NCI-H526 (cell line): ENCODE results near the gene DUSP7.

Experiments
- DNase-seq, 2 experiments: peaks; one replicate each; lab custom pipeline; 2025; lab: John Stamatoyannopoulos, UW

The DUSP7 gene

DNA sequence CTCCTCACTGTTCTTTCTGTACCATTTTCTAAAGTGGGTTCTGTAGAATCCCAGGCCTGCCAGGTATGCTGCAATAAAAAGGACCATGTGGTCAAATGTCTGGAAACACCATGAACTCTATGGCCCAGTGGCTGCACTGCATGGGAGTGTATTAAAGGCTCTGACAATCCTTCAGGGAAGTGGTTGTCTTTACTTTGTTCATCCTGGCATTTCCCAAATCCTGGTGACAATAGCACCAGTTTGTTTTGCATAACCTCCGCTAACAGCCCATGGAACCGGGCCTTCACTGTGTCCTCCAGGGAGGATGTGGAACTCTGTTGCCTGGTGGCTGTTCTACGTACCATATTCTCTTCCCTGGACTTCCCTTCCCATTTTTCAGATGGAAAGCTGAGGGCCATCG lies 11.2 kb upstream of the DUSP7 start:
- peak in 1 of 2 experiments; percentile 21 for DNase-seq

- no peak for DNase-seq
These were observed 10.7 kb upstream of the DUSP7 start for GRCh38 chr3:52067046-52067445.

GRCh38 chr3:52065264-52065756 lies 8.9 kb upstream of the DUSP7 start:
- DNase-seq = no peak

GRCh38 chr3:52064561-52064960 lies 8.2 kb upstream of the DUSP7 start:
- DNase-seq = no peak

DNA sequence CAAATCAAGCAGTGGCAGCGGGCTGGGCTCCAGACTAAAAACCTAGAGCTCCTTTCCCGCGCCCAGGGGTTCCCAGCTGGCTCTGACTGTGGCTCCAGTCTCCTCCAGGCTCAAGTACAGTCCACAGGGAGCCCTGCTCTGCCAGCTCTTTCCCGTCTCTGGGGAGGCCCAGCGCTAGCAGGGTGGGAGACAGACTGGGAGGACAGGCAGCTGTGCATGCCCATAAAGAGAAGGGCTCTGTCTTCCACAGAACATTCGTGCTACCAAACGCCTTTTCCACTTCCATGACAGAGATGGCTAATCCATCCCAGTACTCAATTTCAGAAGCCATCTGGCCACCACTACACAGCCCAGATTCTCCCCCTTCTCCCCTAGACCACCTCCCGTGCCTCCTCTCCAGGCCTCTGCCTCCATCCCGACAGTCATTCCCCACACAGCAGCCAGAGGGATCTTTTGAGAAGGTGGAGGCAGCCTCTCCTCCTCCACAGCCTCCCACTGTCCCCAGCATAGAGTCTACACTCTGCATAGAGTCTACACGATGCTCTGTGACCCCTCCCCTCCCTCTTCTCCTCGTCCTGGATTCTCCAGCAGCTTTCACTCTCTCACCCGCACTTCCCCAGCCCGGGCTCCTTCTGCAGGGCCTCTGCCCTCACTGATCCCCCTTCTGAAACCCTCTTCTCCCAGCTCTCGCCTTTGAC lies 6.8 kb upstream of the DUSP7 start:
- no peak for DNase-seq

- DNase-seq = no peak
These were observed 6.1 kb upstream of the DUSP7 start for GRCh38 chr3:52062505-52062904.

DNA sequence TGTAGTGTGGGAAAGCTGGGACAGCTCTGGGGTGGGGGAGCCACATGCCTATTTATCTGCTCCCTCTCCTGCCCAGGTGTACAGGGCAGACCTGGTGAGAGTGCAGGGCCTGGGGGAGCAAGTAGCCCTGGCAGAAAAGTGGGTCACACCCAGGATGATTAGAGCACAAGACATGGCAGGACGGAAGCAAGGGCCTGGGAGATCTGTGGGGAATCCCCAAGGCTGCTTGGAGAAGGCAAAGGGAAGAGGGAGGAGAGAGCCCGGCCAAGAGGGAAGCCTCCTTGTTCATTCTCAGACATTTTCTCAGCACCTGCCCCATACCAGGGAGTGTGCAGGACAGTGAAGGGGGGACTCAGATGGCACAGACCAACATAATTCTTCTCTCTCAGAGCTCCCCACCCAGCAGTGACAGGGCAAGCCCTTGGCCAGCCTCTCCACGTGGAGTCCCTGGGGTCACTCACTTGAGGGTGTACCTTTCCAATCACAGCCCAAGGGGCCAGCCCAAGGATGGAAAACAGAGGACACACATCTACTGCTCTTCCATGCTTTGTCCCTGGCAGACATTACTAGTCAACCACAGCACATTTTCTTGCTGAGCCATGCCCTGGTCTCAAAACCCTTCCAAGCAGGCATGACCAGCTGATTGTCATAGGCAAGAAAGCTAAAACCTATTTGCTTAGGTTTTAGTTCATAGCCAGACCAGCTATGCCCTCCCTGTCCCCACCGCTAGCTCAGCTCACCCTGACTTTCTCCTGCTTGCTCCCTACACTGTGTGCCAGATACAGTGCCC lies 4.9 kb upstream of the DUSP7 start:
- no peak for DNase-seq

DNA sequence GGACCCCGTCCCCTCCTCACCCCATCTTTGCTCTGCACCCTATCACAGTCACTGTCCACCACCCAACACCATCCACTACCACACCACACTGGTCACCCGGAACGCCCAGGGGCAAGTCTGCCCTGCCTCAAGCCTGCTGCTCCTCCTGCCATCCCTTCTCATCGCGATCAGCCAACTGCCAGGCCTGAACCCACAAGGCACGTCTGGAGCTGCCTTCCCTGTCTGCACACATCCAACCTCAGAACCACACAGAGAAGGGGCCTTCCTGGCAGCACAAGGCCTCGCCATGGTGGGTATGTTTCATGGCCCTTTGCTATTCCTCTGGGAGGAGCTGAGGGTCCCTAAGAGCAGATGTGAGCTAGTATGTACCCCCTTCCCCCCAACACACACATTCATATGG lies 3.4 kb upstream of the DUSP7 start:
- DNase-seq = no peak

GRCh38 chr3:52057812-52058495 lies 1.6 kb upstream of the DUSP7 start:
- DNase-seq = no peak

GRCh38 chr3:52056968-52057811 lies 819 bp upstream of the DUSP7 start:
- peak; percentile 98 to 99 for DNase-seq

GRCh38 chr3:52055537-52056351 lies 627 bp downstream of the DUSP7 start:
- peak in 1 of 2 experiments; percentile 65 for DNase-seq

- peak in 1 of 2 experiments; percentile 31 for DNase-seq
These were observed 1.5 kb downstream of the DUSP7 start for GRCh38 chr3:52054661-52055511.

DNA sequence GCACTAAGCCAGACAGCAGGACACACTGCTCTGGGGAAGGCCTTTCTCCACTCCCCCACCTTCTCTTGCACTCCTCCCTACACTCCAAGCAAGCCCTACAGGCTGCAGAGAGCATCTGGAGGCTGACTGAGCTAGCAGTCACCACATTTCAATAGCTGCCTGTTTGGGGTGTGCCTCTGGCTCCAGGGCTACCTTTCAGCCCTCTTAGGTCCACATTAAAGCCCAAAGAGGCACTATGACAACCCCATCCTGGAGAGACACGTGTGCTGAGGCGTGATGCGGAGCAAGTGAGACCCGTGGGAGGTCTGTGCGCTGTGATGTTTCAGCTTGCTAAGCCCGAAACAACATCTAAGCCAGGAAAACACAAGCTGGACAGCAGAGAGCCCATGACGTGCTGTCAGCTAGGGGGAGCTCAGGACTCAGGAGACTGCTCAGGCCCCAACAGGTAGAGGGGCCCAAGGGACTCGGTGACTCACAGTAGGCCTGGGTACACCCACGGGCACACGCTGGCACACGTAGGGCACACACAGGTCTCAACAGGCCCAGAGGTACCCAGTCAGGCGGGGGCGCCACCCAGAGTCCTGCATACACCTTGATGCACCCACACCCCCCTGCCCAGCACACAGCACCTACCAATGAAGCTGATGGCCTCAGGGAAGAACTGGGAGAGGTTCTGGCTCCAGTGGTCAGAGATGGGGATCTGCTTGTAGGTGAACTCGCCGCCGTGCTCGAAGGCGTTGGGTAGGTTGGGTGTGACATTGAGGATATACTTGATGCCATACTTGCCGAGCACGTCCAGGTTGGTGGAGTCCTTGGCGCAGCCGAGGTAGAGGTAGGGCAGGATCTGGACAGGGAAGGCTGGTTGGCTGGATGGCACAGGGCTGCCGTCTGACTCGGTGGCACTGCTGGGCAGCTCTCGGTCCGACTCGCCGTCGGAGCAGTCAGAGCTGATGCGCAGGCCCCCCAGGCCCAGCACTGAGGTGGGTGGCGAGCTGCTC lies 2.8 kb downstream of the DUSP7 start:
- DNase-seq = peak in 1 of 2 experiments; percentile 23

- DNase-seq = peak in 1 of 2 experiments; percentile 33
These were observed 3.5 kb downstream of the DUSP7 start for GRCh38 chr3:52052831-52053306.

DNA sequence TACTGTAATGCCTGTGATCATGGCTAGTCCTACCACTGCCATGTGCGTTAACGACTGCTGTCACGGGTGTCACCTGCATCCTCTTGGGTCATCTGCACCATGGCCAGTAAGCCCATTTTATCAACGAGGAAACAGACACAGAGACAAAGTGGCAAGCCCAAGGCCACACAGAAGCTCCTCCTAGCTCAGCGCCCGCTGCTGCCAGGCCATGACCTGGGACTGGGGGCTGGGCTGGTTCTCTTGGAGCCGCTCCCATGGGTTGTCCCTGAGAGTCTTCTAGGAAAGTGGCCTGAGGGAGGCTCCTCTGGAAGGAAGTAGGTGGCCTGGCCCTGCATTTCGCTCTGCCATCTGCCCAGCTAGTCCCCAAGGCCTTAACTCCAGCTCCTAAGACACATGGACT lies 4.9 kb downstream of the DUSP7 start:
- no peak for DNase-seq

GRCh38 chr3:52050571-52050970 lies 5.8 kb downstream of the DUSP7 start:
- DNase-seq = no peak

DNA sequence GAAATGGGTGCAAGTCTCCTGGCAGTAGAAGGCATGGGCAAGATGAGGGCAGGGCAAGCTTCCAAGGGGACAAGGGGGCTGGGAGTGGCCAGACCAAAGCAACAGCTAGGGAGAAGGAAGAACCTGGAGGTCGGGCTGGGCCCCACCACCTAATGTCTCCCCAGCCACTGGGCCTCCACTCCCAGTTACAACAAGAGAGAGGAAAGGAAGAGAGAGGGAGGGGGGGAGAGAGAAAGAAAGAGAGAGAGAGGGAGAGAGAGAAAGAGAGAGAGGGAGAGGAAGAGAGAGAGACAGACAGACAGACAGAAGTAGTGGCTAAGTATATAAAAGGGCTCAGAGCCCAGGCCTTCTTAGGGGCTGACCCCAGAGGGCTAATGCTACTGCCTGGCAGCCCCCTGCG lies 6.9 kb downstream of the DUSP7 start:
- no peak for DNase-seq

DNA sequence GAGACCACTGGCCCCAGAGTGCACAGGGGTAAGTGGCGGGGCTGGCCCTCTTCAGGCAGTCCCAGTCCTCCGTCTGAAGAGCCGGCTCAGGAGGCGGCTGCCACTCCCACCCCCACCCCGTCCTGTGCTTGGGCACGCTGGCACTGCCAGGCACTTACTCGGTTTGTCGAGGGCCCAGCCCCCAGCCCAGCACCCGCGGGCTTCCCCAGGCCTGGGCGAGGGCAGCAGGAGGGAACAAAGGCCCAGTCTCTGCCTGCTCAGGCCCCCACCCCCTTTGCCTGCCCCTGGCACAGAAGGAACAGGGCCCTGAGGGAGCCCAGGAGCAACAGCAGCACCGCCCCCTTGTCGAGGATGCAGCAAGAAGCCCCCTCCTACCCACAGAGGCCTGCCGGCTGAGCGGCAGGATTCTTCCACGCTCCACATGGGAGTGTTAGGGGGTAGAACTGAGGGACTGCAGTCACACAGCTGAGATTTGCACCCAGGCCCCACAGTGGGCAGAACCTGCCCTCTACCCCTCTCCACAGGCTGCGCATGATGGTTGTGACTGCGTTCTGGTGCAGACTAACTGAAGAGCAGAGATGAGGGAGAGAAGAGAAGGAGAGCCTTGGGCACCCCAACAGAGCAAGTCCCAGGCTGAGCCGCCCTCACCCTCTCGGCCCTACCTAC lies 8.9 kb downstream of the DUSP7 start:
- DNase-seq = no peak
